Adrenal gland (tissue), 5 donors: Measurements from ENCODE around the gene UBE2A.

ENCODE experiments used
- POLR2A ChIP-seq, 2 donors: fragments of 450-650 bp; IDR thresholded peaks; one replicate each; pipeline ENCODE4 v1.6.1; 2017; ENCODE audit warnings: antibody characterized with exemption in 2 of 2, mild to moderate bottlenecking in 2 of 2, moderate library complexity in 1 of 2
- TF ChIP-seq, protein P1 (sequence below), 6 experiments: fragments of 450-650 bp in 4 of 6; fragments of 200-600 bp in 2 of 6; sonication (generic) in 1 of 6; IDR thresholded peaks; 1 replicate in 5 of 6; 2 replicates in 1 of 6; pipeline versions ENCODE4 v1.5.1 to v1.8.0; 2016 to 2021; ENCODE audit warnings: antibody characterized with exemption in 6 of 6, mild to moderate bottlenecking in 2 of 6, moderate library complexity in 1 of 6
- donor health status: DM: no; HTN: no; CAD: no.

DNA sequence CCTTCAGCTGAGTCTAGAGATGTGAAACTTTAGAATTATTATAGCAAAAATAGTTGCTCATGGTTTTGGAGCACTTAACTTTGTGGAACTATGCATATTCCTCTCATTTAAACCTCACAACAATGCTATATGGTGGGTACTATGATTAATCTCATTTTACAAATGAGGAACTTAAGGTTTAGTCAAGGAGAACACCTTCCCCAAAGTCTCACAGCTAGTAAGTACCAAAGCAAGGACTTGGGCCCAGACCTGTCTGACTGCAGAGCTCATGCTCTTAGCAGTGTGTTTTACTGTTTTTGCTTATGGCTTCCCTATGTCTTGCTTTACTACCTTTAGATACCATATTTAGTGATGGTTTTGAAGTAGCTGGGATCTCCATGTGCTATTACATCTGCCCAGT lies 5.1 kb downstream of the UBE2A start:
- TF ChIP-seq, protein P1, sequence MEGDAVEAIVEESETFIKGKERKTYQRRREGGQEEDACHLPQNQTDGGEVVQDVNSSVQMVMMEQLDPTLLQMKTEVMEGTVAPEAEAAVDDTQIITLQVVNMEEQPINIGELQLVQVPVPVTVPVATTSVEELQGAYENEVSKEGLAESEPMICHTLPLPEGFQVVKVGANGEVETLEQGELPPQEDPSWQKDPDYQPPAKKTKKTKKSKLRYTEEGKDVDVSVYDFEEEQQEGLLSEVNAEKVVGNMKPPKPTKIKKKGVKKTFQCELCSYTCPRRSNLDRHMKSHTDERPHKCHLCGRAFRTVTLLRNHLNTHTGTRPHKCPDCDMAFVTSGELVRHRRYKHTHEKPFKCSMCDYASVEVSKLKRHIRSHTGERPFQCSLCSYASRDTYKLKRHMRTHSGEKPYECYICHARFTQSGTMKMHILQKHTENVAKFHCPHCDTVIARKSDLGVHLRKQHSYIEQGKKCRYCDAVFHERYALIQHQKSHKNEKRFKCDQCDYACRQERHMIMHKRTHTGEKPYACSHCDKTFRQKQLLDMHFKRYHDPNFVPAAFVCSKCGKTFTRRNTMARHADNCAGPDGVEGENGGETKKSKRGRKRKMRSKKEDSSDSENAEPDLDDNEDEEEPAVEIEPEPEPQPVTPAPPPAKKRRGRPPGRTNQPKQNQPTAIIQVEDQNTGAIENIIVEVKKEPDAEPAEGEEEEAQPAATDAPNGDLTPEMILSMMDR (IDR thresholded peaks at IDR 0.05) = no peak
- no peak for TF ChIP-seq POLR2A (IDR thresholded peaks at IDR 0.05)
